Brain microvascular endothelial cell (primary cell): Measurements from ENCODE around the gene NFKBIE.

Experiments
- DNase-seq: peaks from one replicate; pipeline ENCODE4 v3.0.0-alpha.2; 2020
- H3K27ac ChIP-seq: fragments of 250-450 bp; sonication (Bioruptor Pico); 2 replicates; pipeline ENCODE4 v1.5.1; 2020; ENCODE audit warnings: mild to moderate bottlenecking, moderate library complexity
- H3K27me3 ChIP-seq: fragments of 250-450 bp; sonication (Bioruptor Pico); replicated peaks from 2 replicates; pipeline ENCODE4 v1.5.1; 2020; ENCODE audit warnings: mild to moderate bottlenecking
- H3K36me3 ChIP-seq: fragments of 250-450 bp; sonication (Bioruptor Pico); replicated peaks from 2 replicates; pipeline ENCODE4 v1.5.1; 2020; ENCODE audit warnings: mild to moderate bottlenecking
- H3K4me3 ChIP-seq: 2 replicates; pipeline ENCODE4 v1.5.1; 2011; ENCODE audit warnings: low read depth, mild to moderate bottlenecking, control low read depth, low read length, moderate library complexity
- in situ Hi-C: cut with HindIII; loops from 2 replicates; pipeline ENCODE4 v1.10.0; 2017; ENCODE audit warnings: low sequenced_read_pairs, low pct_ligation_motif_present
- TF ChIP-seq, protein P1 (sequence below): IDR thresholded peaks from 2 replicates; pipeline ENCODE4 v1.5.1; 2011; ENCODE audit warnings: low read depth, mild to moderate bottlenecking, moderate library complexity, low read length, control low read depth, inconsistent platforms; ENCODE audit errors: missing control alignments

Gene NFKBIE

DNA sequence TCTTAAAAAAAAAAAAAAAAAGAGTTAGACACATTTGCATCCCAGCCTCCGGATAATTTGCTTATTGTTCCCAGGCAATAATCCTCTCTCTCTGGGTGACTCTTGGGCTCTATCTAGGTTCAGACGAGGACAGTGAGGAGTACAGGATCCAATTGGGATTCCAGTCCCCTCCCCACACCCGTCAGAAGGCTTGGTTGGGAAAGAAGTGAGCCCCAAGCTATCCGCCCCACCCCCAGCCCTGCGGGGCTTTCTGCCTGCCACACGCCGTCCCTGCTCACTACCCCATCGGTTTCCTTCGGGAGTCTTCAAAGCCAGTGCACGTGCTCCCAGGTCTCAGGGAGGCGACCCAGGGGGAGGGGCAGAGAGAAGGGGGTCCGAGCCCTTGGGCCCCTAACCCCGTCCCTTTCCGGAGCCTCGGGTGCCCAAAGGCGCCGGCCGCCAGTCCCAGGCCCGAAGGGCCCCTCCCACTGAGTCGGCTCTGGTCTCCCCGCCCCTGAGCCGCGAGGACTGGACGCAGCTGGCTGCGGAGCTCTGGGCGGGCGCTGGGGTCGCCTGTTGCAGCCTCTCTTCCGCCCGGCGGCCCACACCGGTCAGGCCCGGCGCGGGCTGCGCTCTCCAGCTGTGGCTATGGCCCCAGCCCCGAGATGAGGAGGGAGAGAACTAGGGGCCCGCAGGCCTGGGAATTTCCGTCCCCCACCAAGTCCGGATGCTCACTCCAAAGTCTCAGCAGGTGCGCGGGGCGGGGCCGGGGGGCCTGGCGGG is 46.1 kb downstream of the NFKBIE start:
- TF ChIP-seq, protein P1, sequence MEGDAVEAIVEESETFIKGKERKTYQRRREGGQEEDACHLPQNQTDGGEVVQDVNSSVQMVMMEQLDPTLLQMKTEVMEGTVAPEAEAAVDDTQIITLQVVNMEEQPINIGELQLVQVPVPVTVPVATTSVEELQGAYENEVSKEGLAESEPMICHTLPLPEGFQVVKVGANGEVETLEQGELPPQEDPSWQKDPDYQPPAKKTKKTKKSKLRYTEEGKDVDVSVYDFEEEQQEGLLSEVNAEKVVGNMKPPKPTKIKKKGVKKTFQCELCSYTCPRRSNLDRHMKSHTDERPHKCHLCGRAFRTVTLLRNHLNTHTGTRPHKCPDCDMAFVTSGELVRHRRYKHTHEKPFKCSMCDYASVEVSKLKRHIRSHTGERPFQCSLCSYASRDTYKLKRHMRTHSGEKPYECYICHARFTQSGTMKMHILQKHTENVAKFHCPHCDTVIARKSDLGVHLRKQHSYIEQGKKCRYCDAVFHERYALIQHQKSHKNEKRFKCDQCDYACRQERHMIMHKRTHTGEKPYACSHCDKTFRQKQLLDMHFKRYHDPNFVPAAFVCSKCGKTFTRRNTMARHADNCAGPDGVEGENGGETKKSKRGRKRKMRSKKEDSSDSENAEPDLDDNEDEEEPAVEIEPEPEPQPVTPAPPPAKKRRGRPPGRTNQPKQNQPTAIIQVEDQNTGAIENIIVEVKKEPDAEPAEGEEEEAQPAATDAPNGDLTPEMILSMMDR = no peak
- H3K36me3 ChIP-seq = no peaks in the 10 kb centered on the region
- H3K27me3 ChIP-seq = no peaks in the 10 kb centered on the region
- peak overlapping the region; percentile 42 for H3K4me3 ChIP-seq
- in situ Hi-C loops = no loop called here
- no peak for DNase-seq
- H3K27ac ChIP-seq = no peak overlapping the region

DNA sequence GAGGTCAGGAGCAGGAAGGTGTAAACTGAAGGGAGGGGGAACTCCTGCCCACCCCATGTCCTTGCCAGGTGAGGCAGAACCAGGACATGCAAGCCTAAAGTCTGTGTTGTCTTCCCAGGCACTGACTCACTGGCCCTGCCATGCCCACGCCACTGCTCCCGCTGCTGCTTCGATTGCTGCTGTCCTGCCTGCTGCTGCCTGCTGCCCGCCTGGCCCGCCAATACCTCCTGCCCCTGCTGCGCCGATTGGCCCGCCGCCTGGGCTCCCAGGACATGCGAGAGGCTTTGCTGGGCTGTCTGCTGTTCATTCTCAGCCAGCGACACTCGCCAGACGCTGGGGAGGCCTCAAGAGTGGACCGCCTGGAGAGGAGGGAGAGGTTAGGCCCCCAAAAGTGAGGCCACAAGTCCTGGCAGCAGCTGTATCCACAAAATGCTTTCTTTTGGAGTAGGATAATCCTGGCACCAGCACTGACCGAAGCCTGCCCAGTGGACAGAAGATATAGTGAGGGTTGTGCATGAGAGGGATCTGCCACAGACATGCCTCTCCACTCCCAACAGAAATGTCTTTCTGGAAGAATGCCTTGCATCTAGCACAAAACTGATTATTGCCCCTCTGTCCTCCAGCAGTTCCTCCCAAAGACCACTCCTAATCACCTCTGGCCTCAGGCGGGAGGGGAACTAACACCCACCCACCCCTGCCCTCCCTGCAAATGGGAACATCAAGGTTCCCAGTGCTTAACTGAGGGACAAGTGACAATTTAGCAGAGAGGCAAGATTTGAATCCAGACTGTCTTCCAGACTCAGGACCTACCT is 47.8 kb downstream of the NFKBIE start:
- TF ChIP-seq, protein P1 = no peak
- Histone ChIP-seq H3K27ac (no peak overlapping the region), H3K27me3 (no peaks in the 10 kb centered on the region), H3K36me3 (no peaks in the 10 kb centered on the region), H3K4me3 (no peak overlapping the region)
- in situ Hi-C loops = no loop called here
- DNase-seq = peak; percentile 38

DNA sequence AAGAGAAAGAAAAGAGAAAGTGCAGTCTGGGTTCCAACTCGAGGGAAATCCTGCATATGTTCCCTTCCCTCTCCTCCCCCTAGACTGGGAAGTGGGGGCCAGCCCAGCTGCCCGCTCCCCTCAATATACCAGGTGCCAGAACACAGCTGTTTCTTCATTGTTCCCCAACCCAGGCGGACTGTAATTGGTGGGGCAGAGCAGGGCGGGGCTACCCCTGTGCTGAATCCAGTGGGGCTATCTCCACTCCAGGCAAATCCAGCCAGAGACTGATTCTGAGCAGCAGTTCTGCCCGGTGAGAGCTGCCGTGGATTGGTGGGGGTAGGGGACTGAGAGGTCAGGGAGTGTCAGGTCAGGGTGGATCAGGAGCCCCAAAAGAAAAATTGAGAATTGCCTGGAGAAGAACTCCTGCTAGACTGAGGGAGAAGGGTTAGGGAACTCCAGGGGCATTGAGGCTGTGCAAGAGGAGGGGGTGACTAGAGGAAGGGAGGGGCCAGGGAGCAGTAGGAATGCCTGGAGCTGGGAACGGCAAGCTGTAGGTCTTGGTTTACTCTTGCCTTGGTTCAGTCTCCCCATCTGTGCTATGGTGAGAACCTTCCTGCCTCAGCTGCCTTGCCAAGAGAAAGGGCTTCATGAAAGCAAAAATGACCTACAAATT is 48.5 kb downstream of the NFKBIE start, which contains the start of gene MYMX:
Gene MYMX (plus strand): TSS at position 250 of the 655 bp plus-strand sequence. CDS start 546 bp downstream, outside the sequence.
- Histone ChIP-seq H3K27ac (no peak within 1 kb of the TSS), H3K4me3 (no peak within 1 kb of the TSS), H3K27me3 (no peaks in the 10 kb centered on the region), H3K36me3 (no peaks in the 10 kb centered on the region)
- in situ Hi-C loops = no loop called here
- no peak for DNase-seq
- TF ChIP-seq, protein P1 = no peak

DNA sequence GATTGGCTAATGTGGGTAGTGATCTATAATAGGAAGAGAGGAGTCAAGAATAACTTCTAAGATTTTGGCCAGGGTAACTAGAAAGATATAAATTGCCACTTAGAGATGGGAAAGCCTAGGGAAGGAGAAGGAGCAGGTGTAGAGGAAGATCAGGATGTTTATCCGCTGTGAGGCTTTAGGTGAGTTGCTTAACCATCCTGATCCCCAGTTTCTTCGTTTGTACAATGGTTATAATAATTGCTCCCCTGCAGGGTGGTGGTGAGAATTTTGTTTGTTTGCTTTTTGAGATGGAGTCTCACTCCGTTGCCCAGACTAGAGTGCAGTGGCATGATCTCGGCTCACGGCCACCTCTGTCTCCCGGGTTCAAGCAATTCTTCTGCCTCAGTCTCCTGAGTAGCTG is 51.0 kb downstream of the NFKBIE start:
- DNase-seq = no peak
- TF ChIP-seq, protein P1 = no peak
- Histone ChIP-seq H3K27me3 (no peaks in the 10 kb centered on the region), H3K36me3 (no peaks in the 10 kb centered on the region), H3K4me3 (no peak overlapping the region), H3K27ac (no peak overlapping the region)
- in situ Hi-C loops = no loop called here

DNA sequence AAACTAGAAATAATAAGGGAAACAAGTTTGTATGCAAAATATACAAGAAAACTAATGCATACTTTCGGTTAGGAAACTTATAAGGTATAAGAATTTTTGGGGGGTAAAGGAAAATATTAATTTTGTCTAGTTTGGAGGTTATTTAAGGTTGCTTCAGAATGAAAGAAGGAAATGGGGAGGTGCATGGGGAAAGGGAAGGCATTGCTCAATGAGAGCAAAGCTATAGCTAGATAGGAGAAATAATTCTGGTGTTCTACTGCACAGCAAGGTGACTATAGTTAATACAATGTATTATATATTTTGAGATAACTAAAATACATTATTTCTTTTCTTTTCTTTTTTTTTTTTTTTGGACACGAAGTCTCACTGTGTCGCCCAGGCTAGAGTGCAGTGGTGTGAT is 54.1 kb downstream of the NFKBIE start:
- H3K27me3 ChIP-seq = no peaks in the 10 kb centered on the region
- no peak overlapping the region for H3K27ac ChIP-seq
- H3K4me3 ChIP-seq = no peak overlapping the region
- in situ Hi-C loops = no loop called here
- TF ChIP-seq, protein P1 = no peak
- no peaks in the 10 kb centered on the region for H3K36me3 ChIP-seq
- DNase-seq = no peak
